H1 (cell line): ENCODE results near the gene NOTUM. TPM values are rescaled to one million over a fixed set of nuclear protein-coding genes. Genes with fewer than 3 reads are reported as not detected.

ENCODE experiments used
- CTCF ChIA-PET: fragments of 300-600 bp; sonication (Branson Sonifier 250); formaldehyde crosslinking; loops from one replicate; lab custom pipeline; 2021; ENCODE audit not compliant: partially characterized antibody; lab: Charles Lee
- POLR2A ChIA-PET: fragments of 300-600 bp; sonication (Branson Sonifier 250); formaldehyde crosslinking; loops from one replicate; lab custom pipeline; 2021; ENCODE audit warnings: inconsistent platforms; ENCODE audit not compliant: partially characterized antibody; lab: Charles Lee
- DNase-seq, 2 experiments: peaks; one replicate each; pipeline versions ENCODE4 v3.0.0 to v3.0.0-alpha.2; 2010 to 2022; ENCODE audit warnings: low spot score in 2 of 2, low read depth in 1 of 2, mixed read lengths in 1 of 2
- FAIRE-seq: peaks from 2 replicates; lab custom pipeline; 2011; peaks lifted over from hg19 to GRCh38; lab: Jason Lieb, UNC
- H2AFZ ChIP-seq: 2 replicates; pipeline ENCODE4 v1.8.1; 2012; ENCODE audit warnings: low read length, inconsistent platforms
- H2AK5ac ChIP-seq: 2 replicates; pipeline ENCODE4 v1.6.1; 2013; ENCODE audit warnings: low read depth, low read length
- H2BK120ac ChIP-seq: replicated peaks from 2 replicates; pipeline ENCODE3; 2013; ENCODE audit warnings: low read depth, low read length, inconsistent platforms
- H2BK12ac ChIP-seq: 2 replicates; pipeline ENCODE4 v1.6.1; 2013; ENCODE audit warnings: low read depth, low read length
- H2BK15ac ChIP-seq: 2 replicates; pipeline ENCODE4 v1.6.1; 2013; ENCODE audit warnings: low read length
- H2BK20ac ChIP-seq: 2 replicates; pipeline ENCODE4 v1.6.1; 2013; ENCODE audit warnings: low read length
- H2BK5ac ChIP-seq: 2 replicates; pipeline ENCODE4 v1.6.1; 2013; ENCODE audit warnings: low read depth, low read length
- H3K14ac ChIP-seq: 2 replicates; pipeline ENCODE4 v1.6.1; 2013; ENCODE audit warnings: inconsistent platforms; ENCODE audit not compliant: insufficient read length
- H3K18ac ChIP-seq: 2 replicates; pipeline ENCODE4 v1.6.1; 2013; ENCODE audit warnings: low read length; ENCODE audit errors: extremely low read depth
- H3K23ac ChIP-seq: 2 replicates; pipeline ENCODE4 v1.6.1; 2013; ENCODE audit warnings: inconsistent platforms; ENCODE audit not compliant: insufficient read length
- H3K23me2 ChIP-seq: 2 replicates; pipeline ENCODE4 v1.6.1; 2013; ENCODE audit warnings: low read depth, low read length
- H3K27ac ChIP-seq: 2 replicates; pipeline ENCODE4 v1.6.1; 2011; ENCODE audit warnings: low read depth, low read length, inconsistent platforms
- H3K27me3 ChIP-seq, 4 experiments: replicated peaks in 1 of 4; 1 replicate in 1 of 4; 2 replicates in 3 of 4; pipeline versions ENCODE4 v1.6.1 to v1.8.1; 2011 to 2013; ENCODE audit warnings: low read length in 3 of 4, mild to moderate bottlenecking in 3 of 4, inconsistent platforms in 2 of 4, mixed read lengths in 2 of 4, moderate library complexity in 1 of 4; ENCODE audit not compliant: control insufficient read depth in 3 of 4, insufficient read depth in 3 of 4; ENCODE audit errors: extremely low read depth in 1 of 4
- H3K36me3 ChIP-seq, 4 experiments: 2 replicates each; pipeline versions ENCODE4 v1.6.1 to v1.8.1; 2011 to 2013; ENCODE audit warnings: mild to moderate bottlenecking in 4 of 4, low read length in 3 of 4, moderate library complexity in 2 of 4, control low read depth in 1 of 4, inconsistent platforms in 1 of 4; ENCODE audit not compliant: insufficient read depth in 4 of 4, control insufficient read depth in 2 of 4
- H3K4ac ChIP-seq: replicated peaks from 2 replicates; pipeline ENCODE3; 2013; ENCODE audit warnings: low read length, low read depth, mixed read lengths, inconsistent platforms; ENCODE audit not compliant: insufficient read length
- H3K4me1 ChIP-seq, 4 experiments: replicated peaks in 1 of 4; 1 replicate in 1 of 4; 2 replicates in 3 of 4; pipeline versions ENCODE4 v1.6.1 to v1.8.1; 2011 to 2013; ENCODE audit warnings: low read length in 3 of 4, inconsistent platforms in 2 of 4, mixed read lengths in 1 of 4; ENCODE audit not compliant: insufficient read depth in 4 of 4, control insufficient read depth in 3 of 4
- H3K4me2 ChIP-seq, 2 experiments: 2 replicates each; pipeline versions ENCODE4 v1.6.1 to v1.8.1; 2011 to 2013; ENCODE audit warnings: low read depth in 2 of 2, low read length in 2 of 2, control low read depth in 1 of 2, inconsistent platforms in 1 of 2, mild to moderate bottlenecking in 1 of 2; ENCODE audit not compliant: insufficient read depth in 1 of 2
- H3K4me3 ChIP-seq, 4 experiments: fragments of 200-600, 300-600 bp in 1 of 4; sonication (generic), shearing (Covaris generic), sonication (Bioruptor Twin) in 1 of 4; 2 replicates each; pipeline versions ENCODE4 v1.5.1 to v1.8.1; 2011 to 2016; ENCODE audit warnings: low read length in 4 of 4, low read depth in 3 of 4, control low read depth in 2 of 4, inconsistent platforms in 2 of 4, mild to moderate bottlenecking in 2 of 4, mixed read lengths in 1 of 4, moderate library complexity in 1 of 4; ENCODE audit not compliant: insufficient read depth in 2 of 4; ENCODE audit errors: extremely low read depth in 1 of 4
- H3K56ac ChIP-seq: replicated peaks from 2 replicates; pipeline ENCODE3; 2013; ENCODE audit warnings: low read depth, mild to moderate bottlenecking, mixed read lengths, low read length, inconsistent platforms; ENCODE audit not compliant: insufficient read length
- H3K79me1 ChIP-seq: 2 replicates; pipeline ENCODE4 v1.6.1; 2013; ENCODE audit warnings: low read depth, low read length, control low read depth
- H3K79me2 ChIP-seq, 2 experiments: 2 replicates each; pipeline versions ENCODE4 v1.6.1 to v1.8.1; 2012 to 2013; ENCODE audit warnings: low read length in 2 of 2, mild to moderate bottlenecking in 2 of 2, inconsistent platforms in 1 of 2; ENCODE audit not compliant: insufficient read depth in 2 of 2, control insufficient read depth in 1 of 2
- H3K9ac ChIP-seq, 4 experiments: replicated peaks in 1 of 4; 1 replicate in 1 of 4; 2 replicates in 3 of 4; pipeline versions ENCODE4 v1.6.1 to v1.8.1; 2011 to 2013; ENCODE audit warnings: low read depth in 3 of 4, low read length in 3 of 4, control low read depth in 2 of 4, mild to moderate bottlenecking in 2 of 4, moderate library complexity in 2 of 4, inconsistent platforms in 1 of 4; ENCODE audit errors: extremely low read depth in 1 of 4
- H3K9me3 ChIP-seq, 2 experiments: 2 replicates each; pipeline versions ENCODE4 v1.6.1 to v1.8.1; 2012 to 2013; ENCODE audit warnings: mild to moderate bottlenecking in 2 of 2, moderate library complexity in 2 of 2, control low read depth in 1 of 2, inconsistent platforms in 1 of 2, low read depth in 1 of 2, low read length in 1 of 2, mixed read lengths in 1 of 2; ENCODE audit not compliant: insufficient read depth in 2 of 2
- H4K20me1 ChIP-seq, 2 experiments: replicated peaks in 1 of 2; 2 replicates each; pipeline versions ENCODE3 to v1.8.1; 2011 to 2013; ENCODE audit warnings: inconsistent platforms in 2 of 2, low read length in 2 of 2, mild to moderate bottlenecking in 1 of 2; ENCODE audit not compliant: insufficient read depth in 2 of 2, control insufficient read depth in 1 of 2
- H4K5ac ChIP-seq: 2 replicates; pipeline ENCODE4 v1.6.1; 2013; ENCODE audit warnings: low read length, low read depth, mixed read lengths, inconsistent platforms; ENCODE audit not compliant: insufficient read length
- H4K8ac ChIP-seq: 2 replicates; pipeline ENCODE4 v1.8.0; 2013; ENCODE audit warnings: mild to moderate bottlenecking, moderate library complexity, low read length, inconsistent platforms; ENCODE audit not compliant: insufficient read depth; ENCODE audit errors: extremely low read depth
- H4K91ac ChIP-seq: replicated peaks from 2 replicates; pipeline ENCODE3; 2013; ENCODE audit warnings: low read length, mixed read lengths, inconsistent platforms; ENCODE audit not compliant: insufficient read length
- ASH2L ChIP-seq: fragments of 200-600, 300-600 bp; sonication (generic); IDR thresholded peaks from one replicate; pipeline ENCODE4 v1.7.1; 2017; ENCODE audit warnings: low read length
- BACH1 ChIP-seq: IDR thresholded peaks from 2 replicates; pipeline ENCODE4 v1.6.1; 2012; ENCODE audit warnings: low read length, improper control_type of control experiment
- CBX8 ChIP-seq: fragments of 300-800, 300-1000 bp; sonication (generic); IDR thresholded peaks from 2 replicates; pipeline ENCODE4 v1.7.1; 2016; ENCODE audit warnings: low read depth, low read length, borderline replicate concordance
- CHD2 ChIP-seq: IDR thresholded peaks from 2 replicates; pipeline ENCODE4 v1.6.1; 2012; ENCODE audit warnings: low read length, improper control_type of control experiment
- CREB1 ChIP-seq: IDR thresholded peaks from 2 replicates; pipeline ENCODE4 v1.6.1; 2012; ENCODE audit warnings: inconsistent platforms
- JUND ChIP-seq: IDR thresholded peaks from 2 replicates; pipeline ENCODE4 v1.6.1; 2011; ENCODE audit warnings: mild to moderate bottlenecking, improper control_type of control experiment, low read length
- MAFK ChIP-seq: IDR thresholded peaks from 2 replicates; pipeline ENCODE4 v1.6.1; 2012; ENCODE audit warnings: low read depth, mild to moderate bottlenecking, improper control_type of control experiment, low read length
- SP2 ChIP-seq: IDR thresholded peaks from 2 replicates; pipeline ENCODE4 v1.6.1; 2012; ENCODE audit warnings: mild to moderate bottlenecking, low read length, inconsistent platforms
- SUZ12 ChIP-seq: fragments of 200-600 bp; sonication (generic); IDR thresholded peaks from 2 replicates; pipeline ENCODE4 v1.6.1; 2012; ENCODE audit warnings: mild to moderate bottlenecking, inconsistent platforms, low read length, moderate library complexity, mixed read lengths
- TAF1 ChIP-seq: IDR thresholded peaks from 2 replicates; pipeline ENCODE4 v1.6.1; 2011; ENCODE audit warnings: mild to moderate bottlenecking, low read depth, low read length
- ZNF274 ChIP-seq: IDR thresholded peaks from 2 replicates; pipeline ENCODE4 v1.7.0; 2012; ENCODE audit warnings: low read length, borderline replicate concordance; ENCODE audit errors: extremely low read depth
- WGBS, 2 experiments: shearing (Covaris generic) in 1 of 2; methylation state at CpG; one replicate each; pipeline versions ENCODE4 v1.1.6 to v1.1.7; 2013 to 2015; ENCODE audit warnings: low lambda C conversion rate in 2 of 2, mixed read lengths in 2 of 2, inconsistent platforms in 1 of 2, low coverage in 1 of 2, missing lambda C conversion rate in 1 of 2; ENCODE audit not compliant: insufficient replicate concordance in 2 of 2, insufficient coverage in 1 of 2, insufficient read length in 1 of 2; ENCODE audit errors: extremely low coverage in 1 of 2, missing lambda C conversion rate in 1 of 2; 5-methylcytosine and 5-hydroxymethylcytosine counted together
- polyA plus RNA-seq, 7 experiments: library from polyadenylated mRNA; depleted of rRNA in 3 of 7; stranded (reverse) in 5 of 7; unstranded in 2 of 7; fragments of >200 nt in 5 of 7; fragments of 200-250 nt in 2 of 7; gene quantifications; 1 replicate in 5 of 7; 2 replicates in 1 of 7; 4 replicates in 1 of 7; pipeline versions ENCODE4 v1.2.1 to v1.2.3, GENCODE V29; 2011 to 2013; ENCODE audit warnings: missing spikeins in 2 of 7, mixed read lengths in 2 of 7
- total RNA-seq: library from RNA; stranded (reverse); fragmentation: NEBNext Ultra II Directional; extraction: Animal tissue kit (Norgen Biotek cat#: 25700); gene quantifications from 2 replicates; pipeline ENCODE4 v1.2.1, GENCODE V29; 2021
- TF ChIP-seq, protein P1 (sequence below): IDR thresholded peaks from 2 replicates; pipeline ENCODE4 v1.6.1; 2012; ENCODE audit warnings: inconsistent platforms

The NOTUM gene
- total and polyA plus RNA-seq, 2 of the 8 experiments (the other 6 are each of a cell fraction or from before 2014, with no cell fraction given) = 0.45 to 0.76 TPM

DNA sequence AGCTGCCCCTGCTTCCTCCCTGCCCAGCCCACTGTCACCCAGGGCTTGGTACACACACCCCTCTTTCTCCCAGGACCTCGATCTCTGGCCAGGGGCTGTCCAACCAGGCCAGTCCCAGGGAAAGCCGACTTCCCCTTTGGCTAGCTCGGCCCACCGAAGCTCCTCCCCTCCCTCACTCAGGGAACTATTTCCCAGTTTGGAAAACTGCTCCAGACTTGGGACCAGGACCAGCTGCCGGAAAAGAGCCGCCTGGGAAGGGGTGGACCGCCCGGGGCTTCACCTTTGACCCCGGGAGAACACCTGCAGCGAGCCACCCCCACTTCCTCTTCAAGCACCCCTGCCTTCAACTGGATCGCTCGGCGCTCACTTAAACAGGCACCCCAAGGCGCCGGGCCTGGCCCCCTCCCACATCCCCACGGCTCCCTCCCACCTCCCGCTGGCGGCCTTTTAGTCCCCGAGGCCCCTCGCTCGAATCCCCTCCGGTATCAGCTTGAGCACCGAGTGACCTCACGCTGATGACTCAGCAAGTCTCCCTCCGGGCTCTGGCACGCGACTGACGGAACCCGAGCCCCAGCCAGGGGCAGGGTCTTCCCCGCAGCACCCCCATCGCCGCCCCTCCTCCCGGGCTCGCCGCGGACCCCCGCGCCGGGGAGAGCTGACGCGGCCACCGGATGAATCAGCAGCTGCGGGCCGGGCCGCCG, 34.4 kb downstream of the NOTUM start:
- CTCF ChIA-PET = interaction anchor here (0.6 to 3.0 kb wide), 9 partner anchors 11 to 168 kb away, joined by 3 to 12 read pairs (median 7); no protein-coding TSS in a partner anchor
- no peak overlapping the region for H2AK5ac ChIP-seq
- H3K18ac ChIP-seq = no peak overlapping the region; the same call in 1 of the 2 replicates
- DNase-seq (no peak), FAIRE-seq (no peak)
- H2BK20ac ChIP-seq = no peak overlapping the region
- peak overlapping the region; percentile 67 to 89 (median 70) for H3K4me3 ChIP-seq
- H3K27me3 ChIP-seq = peaks cover 0 to 12% (median 9%) of the 10 kb centered on the region in 4 experiments; a peak in 4 of 7 replicates
- no peak overlapping the region for H4K91ac ChIP-seq
- peak overlapping the region; percentile 30 for H4K8ac ChIP-seq
- peak overlapping the region; percentile 81; the same call in 1 of the 2 replicates for H2BK15ac ChIP-seq
- H3K9ac ChIP-seq = peak overlapping the region in 3 of 4 experiments; percentile 45 to 61 (median 52); a peak in 5 of 7 replicates
- H2BK5ac ChIP-seq = peak overlapping the region; percentile 75
- H4K20me1 ChIP-seq = peaks cover 7 to 25% of the 10 kb centered on the region in 2 experiments
- H3K56ac ChIP-seq = peak overlapping the region; percentile 27
- H4K5ac ChIP-seq = peak overlapping the region; percentile 21
- peaks cover 15% of the 10 kb centered on the region; the same call in 1 of the 2 replicates for H3K23me2 ChIP-seq
- H3K36me3 ChIP-seq = peaks cover 0 to 11% (median 3%) of the 10 kb centered on the region in 4 experiments; a peak in 4 of 8 replicates
- peak overlapping the region; percentile 72 for H3K27ac ChIP-seq
- H3K4ac ChIP-seq = no peak overlapping the region
- H3K79me1 ChIP-seq = peaks cover 31% of the 10 kb centered on the region
- H3K23ac ChIP-seq = no peak overlapping the region
- H2AFZ ChIP-seq = no peak overlapping the region
- 0 out of 2 replicates have a peak overlapping the region, but pooled peaks have one; percentile 68 for H2BK12ac ChIP-seq
- H3K9me3 ChIP-seq = no peaks in the 10 kb centered on the region
- H3K4me2 ChIP-seq = peak overlapping the region; percentile 78 to 88
- H3K79me2 ChIP-seq = peaks cover 9 to 48% of the 10 kb centered on the region in 2 experiments; a peak in 3 of 4 replicates
- POLR2A ChIA-PET = interaction anchor here (0.7 to 14.6 kb wide), 26 partner anchors 11 to 172 kb away, joined by 3 to 150 read pairs (median 4); partner anchors contain the start of genes NPB, PCYT2, PYCR1 and SIRT7
- H2BK120ac ChIP-seq = no peak overlapping the region
- 5% methylated on average over 23 of the region's 46 CpGs; no CpG with 5 or more reads in 1 of the 2 experiments for WGBS, 2 experiments
- peaks cover 0 to 41% (median 32%) of the 10 kb centered on the region in 4 experiments; a peak in 6 of 7 replicates for H3K4me1 ChIP-seq
- no peak overlapping the region for H3K14ac ChIP-seq
- TF ChIP-seq ZNF274 (no peak), ASH2L (peak; percentile 29), CBX8 (no peak), MAFK (peak; percentile 86; the same call in 1 of the 2 replicates), SUZ12 (no peak), SP2 (no peak), JUND (peak; percentile 69), TAF1 (peak; percentile 20; the same call in 1 of the 2 replicates), CHD2 (no peak), BACH1 (peak; percentile 89), CREB1 (peak; percentile 35; the same call in 1 of the 2 replicates)
- TF ChIP-seq, protein P1, sequence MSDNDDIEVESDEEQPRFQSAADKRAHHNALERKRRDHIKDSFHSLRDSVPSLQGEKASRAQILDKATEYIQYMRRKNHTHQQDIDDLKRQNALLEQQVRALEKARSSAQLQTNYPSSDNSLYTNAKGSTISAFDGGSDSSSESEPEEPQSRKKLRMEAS = peak; percentile 38; the same call in 1 of the 2 replicates
